IMR-90 (cell line): ENCODE results near the gene NAPEPLD. TPM values are rescaled to one million over a fixed set of nuclear protein-coding genes. Genes with fewer than 3 reads are reported as not detected.
"Not testable (repeated sequence)": the region's sequence is repeated elsewhere in the genome, so short reads cannot be mapped to it uniquely, and the experiment has no call there.

Experiments
- ATAC-seq: fragments of 200-7000 bp; cut with Tn5 transposase; 2 replicates; pipeline ENCODE4 v1.9.1; 2020; ENCODE audit warnings: low read depth, mild to moderate bottlenecking, moderate library complexity
- BruUV-seq: library from RNA; stranded (reverse); fragments of 400-500 nt; replicated peaks from 2 replicates; lab custom pipeline; 2021; lab: Mats Ljungman, UMichigan
- CTCF ChIA-PET: fragments of 300-600 bp; formaldehyde crosslinking; extraction: SDS; loops from one replicate; lab custom pipeline; 2021; ENCODE audit warnings: antibody characterized with exemption; lab: Yijun Ruan, JAX
- POLR2A ChIA-PET: fragments of 300-600 bp; sonication (Branson Sonifier 250); formaldehyde crosslinking; loops from one replicate; lab custom pipeline; 2022; ENCODE audit warnings: antibody characterized with exemption; ENCODE audit not compliant: unreplicated experiment; lab: Charles Lee
- DNase-seq: peaks from one replicate; pipeline ENCODE4 v3.0.0; 2013
- H2AFZ ChIP-seq: replicated peaks from 2 replicates; pipeline ENCODE3; 2013; ENCODE audit warnings: low read length, mild to moderate bottlenecking; ENCODE audit not compliant: poor library complexity
- H2AK5ac ChIP-seq: 2 replicates; pipeline ENCODE4 v1.6.1; 2013; ENCODE audit warnings: low read depth, low read length, inconsistent platforms
- H2AK9ac ChIP-seq: replicated peaks from 2 replicates; pipeline ENCODE3; 2013; ENCODE audit warnings: mild to moderate bottlenecking, low read depth, low read length, moderate library complexity; ENCODE audit not compliant: poor library complexity
- H2BK120ac ChIP-seq: 2 replicates; pipeline ENCODE4 v1.6.1; 2013; ENCODE audit warnings: low read depth, low read length, inconsistent platforms
- H2BK15ac ChIP-seq: 3 replicates; pipeline ENCODE4 v1.6.1; 2013; ENCODE audit warnings: low read depth, low read length, inconsistent platforms
- H2BK20ac ChIP-seq: 2 replicates; pipeline ENCODE4 v1.6.1; 2013; ENCODE audit warnings: low read depth, mild to moderate bottlenecking, inconsistent platforms, low read length, moderate library complexity
- H2BK5ac ChIP-seq: 2 replicates; pipeline ENCODE4 v1.6.1; 2013; ENCODE audit warnings: mild to moderate bottlenecking, low read depth, low read length, inconsistent platforms; ENCODE audit not compliant: poor library complexity, severe bottlenecking
- H3K14ac ChIP-seq: replicated peaks from 2 replicates; pipeline ENCODE4 v1.6.1; 2013; ENCODE audit warnings: low read depth, low read length, inconsistent platforms
- H3K18ac ChIP-seq: 2 replicates; pipeline ENCODE4 v1.6.1; 2013; ENCODE audit warnings: low read depth, low read length, control low read depth
- H3K23ac ChIP-seq: 2 replicates; pipeline ENCODE4 v1.6.1; 2013; ENCODE audit warnings: low read depth, low read length, inconsistent platforms
- H3K27ac ChIP-seq: 2 replicates; pipeline ENCODE4 v1.5.1; 2013; ENCODE audit warnings: mild to moderate bottlenecking, control low read depth, low read length; ENCODE audit not compliant: insufficient read depth
- H3K27me3 ChIP-seq: 2 replicates; pipeline ENCODE4 v1.6.1; 2013; ENCODE audit warnings: low read length; ENCODE audit not compliant: control insufficient read depth, insufficient read depth
- H3K36me3 ChIP-seq: 2 replicates; pipeline ENCODE4 v1.6.1; 2013; ENCODE audit warnings: low read length, mixed read lengths; ENCODE audit not compliant: control insufficient read depth, insufficient read depth
- H3K4ac ChIP-seq: 2 replicates; pipeline ENCODE4 v1.6.1; 2013; ENCODE audit warnings: low read depth, low read length, inconsistent platforms
- H3K4me1 ChIP-seq: 2 replicates; pipeline ENCODE4 v1.6.1; 2013; ENCODE audit warnings: low read length, mixed read lengths; ENCODE audit not compliant: control insufficient read depth, insufficient read depth
- H3K4me2 ChIP-seq: 2 replicates; pipeline ENCODE4 v1.6.1; 2013; ENCODE audit warnings: low read depth, mild to moderate bottlenecking, control low read depth, low read length, moderate library complexity
- H3K4me3 ChIP-seq: 2 replicates; pipeline ENCODE4 v1.5.1; 2013; ENCODE audit warnings: low read depth, mild to moderate bottlenecking, control low read depth, low read length, moderate library complexity; ENCODE audit not compliant: insufficient read depth
- H3K56ac ChIP-seq: 2 replicates; pipeline ENCODE4 v1.6.1; 2013; ENCODE audit warnings: low read length, inconsistent platforms; ENCODE audit not compliant: insufficient read depth; ENCODE audit errors: extremely low read depth
- H3K79me1 ChIP-seq, 2 experiments: 2 replicates each; pipeline ENCODE4 v1.6.1; 2013; ENCODE audit warnings: low read length in 2 of 2, inconsistent platforms in 1 of 2, low read depth in 1 of 2
- H3K9ac ChIP-seq: 2 replicates; pipeline ENCODE4 v1.6.1; 2013; ENCODE audit warnings: low read depth, low read length, control low read depth
- H3K9me1 ChIP-seq: 2 replicates; pipeline ENCODE4 v1.6.1; 2013; ENCODE audit warnings: low read length, inconsistent platforms; ENCODE audit not compliant: insufficient read depth
- H3K9me3 ChIP-seq: 2 replicates; pipeline ENCODE4 v1.6.1; 2013; ENCODE audit warnings: low read length; ENCODE audit not compliant: control insufficient read depth, insufficient read depth
- H4K20me1 ChIP-seq: 2 replicates; pipeline ENCODE4 v1.6.1; 2013; ENCODE audit warnings: low read length, inconsistent platforms; ENCODE audit not compliant: insufficient read depth
- H4K5ac ChIP-seq: 2 replicates; pipeline ENCODE4 v1.6.1; 2013; ENCODE audit warnings: mild to moderate bottlenecking, low read depth, low read length, control low read depth
- H4K8ac ChIP-seq, 2 experiments: 2 replicates each; pipeline ENCODE4 v1.6.1; 2013; ENCODE audit warnings: low read depth in 2 of 2, low read length in 2 of 2, control low read depth in 1 of 2, inconsistent platforms in 1 of 2
- H4K91ac ChIP-seq: 2 replicates; pipeline ENCODE4 v1.6.1; 2013; ENCODE audit warnings: low read depth, low read length, inconsistent platforms; ENCODE audit not compliant: insufficient read depth
- CHD1 ChIP-seq: IDR thresholded peaks from 2 replicates; pipeline ENCODE4 v1.6.1; 2012; ENCODE audit warnings: low read depth, low read length, improper control_type of control experiment
- FOS ChIP-seq: fragments of 150-350 bp; IDR thresholded peaks from 2 replicates; pipeline ENCODE4 v1.6.1; 2016; ENCODE audit warnings: low read depth, low read length
- MAFK ChIP-seq: IDR thresholded peaks from 2 replicates; pipeline ENCODE4 v1.6.1; 2012; ENCODE audit warnings: low read depth, low read length, improper control_type of control experiment
- POLR2A ChIP-seq: IDR thresholded peaks from 2 replicates; pipeline ENCODE4 v1.6.1; 2012; ENCODE audit warnings: mild to moderate bottlenecking, low read depth, low read length
- RCOR1 ChIP-seq: IDR thresholded peaks from 2 replicates; pipeline ENCODE4 v1.6.1; 2012; ENCODE audit warnings: mild to moderate bottlenecking, low read length, improper control_type of control experiment; ENCODE audit not compliant: insufficient replicate concordance
- WGBS, 2 experiments: methylation state at CpG; one replicate each; pipeline versions ENCODE4 v1.1.5 to v1.1.7; 2013; ENCODE audit warnings: missing lambda C conversion rate in 2 of 2; ENCODE audit not compliant: insufficient read length in 1 of 2; ENCODE audit errors: extremely low coverage in 2 of 2; 5-methylcytosine and 5-hydroxymethylcytosine counted together
- dilution Hi-C: fragments of 300-500 bp; cut with HindIII; formaldehyde crosslinking; loops from one replicate; pipeline ENCODE4 v1.14.3; 2018; ENCODE audit warnings: low sequenced_read_pairs; ENCODE audit not compliant: unreplicated experiment
- in situ Hi-C: fragments of 300-500 bp; cut with MboI; formaldehyde crosslinking; loops from 3 replicates; pipeline ENCODE4 v1.14.3; 2019; ENCODE audit warnings: low sequenced_read_pairs, inconsistent platforms, mixed read lengths
- intact Hi-C: fragments of 100-400 bp; cut with micrococcal nuclease; formaldehyde crosslinking; loops from 2 replicates; pipeline ENCODE4 v1.10.0; 2022
- polyA plus RNA-seq, 3 experiments: library from polyadenylated mRNA; depleted of rRNA; stranded (reverse); fragments of >200 nt; gene quantifications; 2 replicates each; pipeline ENCODE4 v1.2.3, GENCODE V29; 2012; ENCODE audit warnings: low replicate concordance in 1 of 3
- total RNA-seq: library from RNA; depleted of rRNA; stranded (reverse); fragments of >200 nt; gene quantifications from 2 replicates; pipeline ENCODE4 v1.2.3, GENCODE V29; 2012

NAPEPLD gene
- total and polyA plus RNA-seq, 2 of the 4 experiments (the other 2 are of a cell fraction): 2.2 to 3.4 TPM

GRCh38 chr7:103097041-103097440 is 51.9 kb downstream of the NAPEPLD start:
- CTCF ChIA-PET: no interaction called here
- TF ChIP-seq CHD1: no peak
- TF ChIP-seq RCOR1: no peak
- no peak for TF ChIP-seq POLR2A
- no peak for TF ChIP-seq FOS
- no peak for TF ChIP-seq MAFK

GRCh38 chr7:103095558-103095957 is 53.3 kb downstream of the NAPEPLD start:
- intact Hi-C loops: not testable (repeated sequence)

More at GRCh38 chr7:103097041-103097440, 51.9 kb downstream of the NAPEPLD start:
- Histone ChIP-seq H3K36me3 (peaks cover 14% of the 10 kb centered on the region), H3K9ac (no peak overlapping the region), H2AFZ (no peak overlapping the region), H2BK120ac (no peak overlapping the region), H3K18ac (no peak overlapping the region), H2BK5ac (no peak overlapping the region), H4K91ac (no peak overlapping the region), H2AK5ac (no peak overlapping the region), H4K20me1 (no peaks in the 10 kb centered on the region), H4K8ac (no peak overlapping the region), H3K27me3 (no peaks in the 10 kb centered on the region), H2AK9ac (no peak overlapping the region), H3K14ac (no peak overlapping the region), H3K9me3 (no peaks in the 10 kb centered on the region), H4K5ac (no peak overlapping the region), H3K9me1 (no peaks in the 10 kb centered on the region), H3K56ac (no peak overlapping the region), H3K4ac (no peak overlapping the region), H3K27ac (no peak overlapping the region), H3K4me1 (no peaks in the 10 kb centered on the region), H3K4me2 (no peak overlapping the region), H2BK20ac (no peak overlapping the region), H3K79me1 (no peaks in the 10 kb centered on the region), H3K4me3 (no peak overlapping the region), H3K23ac (no peak overlapping the region), H2BK15ac (no peak overlapping the region)
- in situ Hi-C loops (no loop called here), dilution Hi-C loops (no loop called here), intact Hi-C loops (no loop called here)
- POLR2A ChIA-PET: no interaction called here
- BruUV-seq: no TSS peak
- DNase-seq: no peak
- WGBS, 2 experiments: 100% methylated on average over 1 of the region's 2 CpGs; no CpG with 5 or more reads in 1 of the 2 experiments
- no peak for ATAC-seq

More at GRCh38 chr7:103095558-103095957, 53.3 kb downstream of the NAPEPLD start:
- H3K18ac ChIP-seq, H3K14ac ChIP-seq, H2BK5ac ChIP-seq, H4K8ac ChIP-seq, H3K79me1 ChIP-seq, H4K91ac ChIP-seq, H3K9me3 ChIP-seq, H2AFZ ChIP-seq, CTCF ChIA-PET, H3K56ac ChIP-seq, H2AK5ac ChIP-seq, H3K4me2 ChIP-seq, H2AK9ac ChIP-seq, H3K4ac ChIP-seq, H4K20me1 ChIP-seq, DNase-seq, H3K4me1 ChIP-seq, H3K9ac ChIP-seq, H3K4me3 ChIP-seq, in situ Hi-C loops, H3K27me3 ChIP-seq, BruUV-seq, H2BK15ac ChIP-seq, POLR2A ChIA-PET, H3K27ac ChIP-seq, dilution Hi-C loops, H2BK120ac ChIP-seq, H2BK20ac ChIP-seq, H3K9me1 ChIP-seq, ATAC-seq, H3K23ac ChIP-seq, H4K5ac ChIP-seq: not testable (repeated sequence)
- no CpG with 5 or more reads among the region's 2 CpGs for WGBS, 2 experiments
- H3K36me3 ChIP-seq: peaks cover 15% of the 10 kb centered on the region
